Brain microvascular endothelial cell (primary cell): ENCODE results near the gene ROBO1.

Experiments used
- DNase-seq: peaks from one replicate; pipeline ENCODE4 v3.0.0-alpha.2; 2020
- H3K27ac ChIP-seq: fragments of 250-450 bp; sonication (Bioruptor Pico); 2 replicates; pipeline ENCODE4 v1.5.1; 2020; ENCODE audit warnings: mild to moderate bottlenecking, moderate library complexity
- H3K27me3 ChIP-seq: fragments of 250-450 bp; sonication (Bioruptor Pico); replicated peaks from 2 replicates; pipeline ENCODE4 v1.5.1; 2020; ENCODE audit warnings: mild to moderate bottlenecking
- H3K36me3 ChIP-seq: fragments of 250-450 bp; sonication (Bioruptor Pico); replicated peaks from 2 replicates; pipeline ENCODE4 v1.5.1; 2020; ENCODE audit warnings: mild to moderate bottlenecking
- H3K4me3 ChIP-seq: 2 replicates; pipeline ENCODE4 v1.5.1; 2011; ENCODE audit warnings: low read depth, mild to moderate bottlenecking, control low read depth, low read length, moderate library complexity
- CTCF ChIP-seq: IDR thresholded peaks from 2 replicates; pipeline ENCODE4 v1.5.1; 2011; ENCODE audit warnings: low read depth, mild to moderate bottlenecking, moderate library complexity, low read length, control low read depth, inconsistent platforms; ENCODE audit errors: missing control alignments
- in situ Hi-C: cut with HindIII; loops from 2 replicates; pipeline ENCODE4 v1.10.0; 2017; ENCODE audit warnings: low sequenced_read_pairs, low pct_ligation_motif_present

ROBO1 gene

GRCh38 chr3:78606756-78607155 lies 1161.0 kb downstream of the ROBO1 start:
- Histone ChIP-seq H3K27ac (no peak overlapping the region), H3K36me3 (peaks cover 3% of the 10 kb centered on the region), H3K4me3 (no peak overlapping the region), H3K27me3 (no peaks in the 10 kb centered on the region)
- no peak for TF ChIP-seq CTCF
- in situ Hi-C loops = no loop called here
- DNase-seq = no peak

- Histone ChIP-seq H3K36me3 (peaks cover 3% of the 10 kb centered on the region), H3K4me3 (no peak overlapping the region), H3K27ac (peak overlapping the region; percentile 57), H3K27me3 (no peaks in the 10 kb centered on the region)
- DNase-seq = no peak
- TF ChIP-seq CTCF = no peak
- in situ Hi-C loops = no loop called here
Measured at GRCh38 chr3:78605178-78605577, 1162.6 kb downstream of the ROBO1 start.

DNA sequence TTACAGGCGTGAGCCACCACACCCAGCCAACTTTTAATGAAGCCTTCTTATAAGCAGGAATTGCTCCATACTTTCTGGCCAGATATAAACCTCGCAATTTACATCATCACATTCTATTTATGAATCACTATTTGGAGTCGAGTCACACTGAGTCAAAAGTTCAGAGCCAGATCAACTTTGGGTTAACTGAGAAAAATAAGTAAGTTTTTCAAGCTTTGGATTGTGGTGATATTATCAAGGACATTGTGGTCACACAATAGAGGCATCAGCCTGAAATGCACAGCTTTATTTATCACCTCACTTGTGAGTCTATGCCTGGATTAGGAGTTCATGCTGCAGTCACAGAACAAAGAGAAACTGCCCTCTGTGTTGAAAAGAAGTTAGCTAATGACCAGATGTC lies 1163.5 kb downstream of the ROBO1 start:
- peaks cover 3% of the 10 kb centered on the region for H3K36me3 ChIP-seq
- in situ Hi-C loops = no loop called here
- H3K27ac ChIP-seq = peak overlapping the region; percentile 57
- no peak for TF ChIP-seq CTCF
- peak; percentile 81 for DNase-seq
- no peak overlapping the region for H3K4me3 ChIP-seq
- H3K27me3 ChIP-seq = no peaks in the 10 kb centered on the region

GRCh38 chr3:78601249-78601648 lies 1166.5 kb downstream of the ROBO1 start:
- in situ Hi-C loops = no loop called here
- DNase-seq = no peak
- Histone ChIP-seq H3K27ac (no peak overlapping the region), H3K27me3 (no peaks in the 10 kb centered on the region), H3K36me3 (peaks cover under 1% of the 10 kb centered on the region), H3K4me3 (no peak overlapping the region)
- no peak for TF ChIP-seq CTCF

GRCh38 chr3:78589778-78590177 lies 1178.0 kb downstream of the ROBO1 start:
- in situ Hi-C loops = no loop called here
- no peak for TF ChIP-seq CTCF
- no peaks in the 10 kb centered on the region for H3K36me3 ChIP-seq
- no peaks in the 10 kb centered on the region for H3K27me3 ChIP-seq
- H3K27ac ChIP-seq = no peak overlapping the region
- no peak overlapping the region for H3K4me3 ChIP-seq
- DNase-seq = no peak

DNA sequence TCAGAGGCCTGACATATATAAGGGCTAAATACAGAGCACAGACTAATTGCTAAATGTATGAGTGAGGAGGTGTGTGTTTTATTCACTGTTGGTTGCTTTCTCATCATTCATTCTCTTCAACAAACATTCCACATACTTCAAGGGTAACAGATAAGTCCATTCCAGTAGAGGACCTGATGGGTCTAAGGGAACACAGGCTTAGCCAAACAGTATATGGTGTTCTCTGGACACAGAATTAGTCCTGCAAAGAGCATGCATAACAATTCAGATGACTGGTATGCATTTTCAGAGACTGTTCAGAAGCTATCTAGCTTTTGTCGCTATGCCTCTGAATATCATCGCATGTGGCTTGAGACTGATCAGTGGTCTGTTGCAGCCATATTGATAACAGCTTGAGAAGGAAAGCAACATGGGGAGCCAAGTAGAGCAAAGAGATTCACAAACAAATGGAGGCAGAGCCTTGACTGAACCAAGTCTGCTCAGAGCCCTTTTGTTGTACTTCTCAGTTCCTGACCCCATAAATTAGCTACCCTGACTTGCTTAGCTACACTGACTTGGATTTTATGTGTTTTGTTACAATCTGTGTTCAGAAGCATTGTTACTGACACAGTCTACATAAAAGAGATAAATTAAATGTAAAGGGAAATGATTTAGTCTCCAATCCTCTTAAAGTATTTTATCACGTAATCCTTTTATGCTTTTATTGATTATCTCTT lies 1178.7 kb downstream of the ROBO1 start:
- no peaks in the 10 kb centered on the region for H3K36me3 ChIP-seq
- in situ Hi-C loops = no loop called here
- no peaks in the 10 kb centered on the region for H3K27me3 ChIP-seq
- no peak for DNase-seq
- H3K4me3 ChIP-seq = no peak overlapping the region
- no peak for TF ChIP-seq CTCF
- H3K27ac ChIP-seq = no peak overlapping the region
